ENCODE data around the gene MTCL1.

The MTCL1 gene

GRCh38 chr18:8705238-8705960 lies at the start of gene MTCL1:
Gene MTCL1, plus strand, starts transcription at chr18:8705556. Its CDS starts 105 bp downstream, at chr18:8705661.
- DNase-seq (ENCODE audit: low read depth): no peak

DNA sequence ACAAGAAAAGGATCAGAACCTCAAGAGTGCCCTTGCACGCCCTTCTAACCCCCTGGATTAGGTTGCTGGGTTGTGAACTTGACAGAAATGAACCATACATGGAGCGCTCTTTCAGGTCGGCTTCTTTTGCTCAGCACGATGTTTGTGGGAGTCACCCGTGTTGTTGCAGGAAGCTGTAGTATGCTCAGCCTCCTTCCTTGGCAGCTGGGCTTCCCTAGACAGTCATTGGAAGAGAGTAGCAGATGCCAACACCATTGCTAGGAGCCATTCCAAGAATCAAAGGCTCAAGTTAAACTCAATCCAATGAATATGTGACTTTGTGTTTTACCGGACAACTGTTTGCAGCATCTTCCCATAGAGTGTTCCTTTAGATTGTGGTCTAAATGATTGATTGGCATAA lies 49.1 kb upstream of the MTCL1 start:
- DNase-seq (ENCODE audit: low read depth): no peak

DNA sequence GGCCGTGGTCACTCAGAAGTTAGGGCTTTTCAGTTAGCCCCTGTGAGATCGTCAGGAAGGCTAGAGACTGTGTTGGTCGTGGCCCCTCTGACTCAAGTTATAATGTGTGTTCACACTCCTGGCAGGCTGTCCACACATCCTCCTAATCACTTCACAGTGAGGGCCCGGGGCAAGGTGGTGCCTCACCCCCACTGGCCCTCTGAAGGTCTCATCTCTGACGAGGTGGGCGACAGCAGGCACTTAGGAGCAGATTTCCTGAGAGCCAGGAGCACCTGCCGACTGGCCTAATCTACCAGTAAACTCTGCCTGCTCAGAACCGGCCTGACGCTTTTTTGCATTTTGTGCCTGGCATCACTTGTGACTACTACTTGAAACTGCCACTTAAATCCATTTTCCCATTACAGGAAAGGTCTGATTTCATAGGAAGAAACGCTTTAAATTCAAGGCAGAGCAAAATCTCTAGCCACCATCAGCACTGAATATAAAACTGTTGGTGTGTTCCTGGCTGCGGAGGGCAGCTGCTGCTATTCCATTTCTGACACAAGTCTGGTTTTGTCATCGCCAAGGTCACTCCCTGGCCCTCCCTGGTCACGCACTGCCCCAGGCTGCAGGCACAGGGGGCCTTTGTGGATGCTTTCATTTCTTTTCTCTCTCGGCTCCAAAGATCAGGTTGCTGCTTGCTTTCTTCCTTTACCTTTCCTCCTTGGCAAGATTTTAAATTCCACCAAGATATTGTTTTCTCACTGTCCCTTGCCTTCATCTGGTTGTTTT lies 48.1 kb upstream of the MTCL1 start:
- DNase-seq (ENCODE audit: low read depth): no peak

DNA sequence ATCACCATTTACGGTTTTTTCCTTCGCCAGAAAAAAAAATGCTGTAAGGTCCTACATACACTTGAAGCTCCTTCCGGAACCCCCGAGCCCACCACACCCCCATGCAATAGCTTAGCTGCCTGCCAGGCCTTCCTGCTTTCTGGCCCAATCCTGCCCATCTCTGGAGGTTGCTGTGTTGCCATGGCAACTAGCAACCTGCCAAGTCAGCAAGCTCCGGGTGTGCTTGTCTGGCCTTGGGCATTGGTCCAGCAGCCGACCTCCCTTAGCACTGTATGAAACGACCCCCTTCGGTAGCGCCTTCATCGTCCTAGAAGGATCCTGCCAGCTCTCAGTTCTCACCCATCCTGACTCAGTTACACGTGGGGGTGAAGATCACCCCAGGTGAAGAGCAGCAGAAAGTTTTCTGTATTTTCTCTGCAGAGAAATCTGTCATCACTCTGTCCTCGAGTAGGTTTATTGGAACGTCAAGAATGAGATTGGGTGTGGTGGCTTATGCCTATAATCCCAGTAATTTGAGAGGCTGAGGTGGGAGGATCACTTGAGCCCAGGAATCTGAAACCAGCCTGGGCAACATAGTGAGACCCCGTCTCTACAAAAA lies 47.4 kb upstream of the MTCL1 start:
- DNase-seq (ENCODE audit: low read depth): no peak

DNA sequence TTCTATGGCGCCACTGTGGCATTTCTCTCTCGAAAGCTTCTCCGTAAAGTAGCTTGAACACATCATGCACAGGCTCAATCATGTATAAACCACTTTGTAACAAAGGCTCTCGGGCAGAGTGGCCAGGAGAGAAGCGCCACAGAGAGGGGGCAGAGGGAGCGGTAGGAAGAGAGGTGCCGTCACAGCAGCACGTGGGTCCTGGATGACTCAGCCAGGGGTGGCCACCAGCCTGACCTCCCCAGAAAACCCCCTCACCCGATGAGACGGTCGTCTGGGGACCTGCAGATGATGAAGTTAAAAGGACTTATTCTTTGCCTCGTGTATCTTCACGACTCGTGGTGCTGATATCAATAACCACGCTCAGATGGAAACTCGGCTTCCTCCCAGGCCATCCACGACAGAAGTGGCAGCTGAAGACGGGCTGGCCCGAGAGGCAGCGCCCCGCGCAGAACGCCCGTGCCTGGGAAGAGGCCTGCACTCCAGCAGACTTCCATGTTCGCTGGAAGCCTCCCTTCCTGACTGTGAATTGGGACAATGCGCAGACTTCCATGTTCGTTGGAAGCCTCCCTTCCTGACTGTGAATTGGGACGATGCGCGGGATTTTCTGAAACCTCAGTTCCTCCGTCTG lies 46.4 kb upstream of the MTCL1 start:
- no peak for DNase-seq (ENCODE audit: low read depth)

DNA sequence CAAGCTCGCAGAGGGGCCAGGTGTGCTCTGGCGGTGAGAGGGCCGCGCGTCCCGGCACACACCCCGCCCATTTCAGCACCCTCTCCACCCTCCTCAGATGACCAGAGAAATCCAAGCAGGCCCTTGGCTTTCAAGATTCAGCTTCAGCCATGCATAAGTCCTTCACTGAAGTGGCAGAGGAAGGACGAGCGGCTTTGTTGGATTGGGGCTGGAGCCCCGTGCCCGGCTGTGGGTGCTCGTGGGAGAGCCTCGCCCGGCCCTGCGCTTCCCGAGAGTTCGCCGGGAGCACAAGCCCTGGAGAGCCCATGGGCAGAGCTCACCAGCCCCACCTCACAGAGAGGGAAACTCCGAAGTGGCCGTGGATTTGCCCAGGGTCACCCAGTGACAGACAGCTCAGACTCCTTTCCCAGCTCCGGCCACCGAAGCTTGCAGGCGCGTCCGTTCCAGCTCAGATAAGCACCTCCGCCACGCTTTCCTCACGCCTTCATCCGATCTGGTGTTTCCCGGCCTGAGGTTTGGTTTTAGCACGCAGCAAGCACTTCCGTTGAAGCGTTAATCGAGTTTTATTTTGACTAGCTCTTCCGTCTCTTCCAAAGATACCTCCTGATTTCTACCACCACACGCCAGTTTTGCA lies 45.6 kb upstream of the MTCL1 start:
- DNase-seq (ENCODE audit: low read depth): no peak

DNA sequence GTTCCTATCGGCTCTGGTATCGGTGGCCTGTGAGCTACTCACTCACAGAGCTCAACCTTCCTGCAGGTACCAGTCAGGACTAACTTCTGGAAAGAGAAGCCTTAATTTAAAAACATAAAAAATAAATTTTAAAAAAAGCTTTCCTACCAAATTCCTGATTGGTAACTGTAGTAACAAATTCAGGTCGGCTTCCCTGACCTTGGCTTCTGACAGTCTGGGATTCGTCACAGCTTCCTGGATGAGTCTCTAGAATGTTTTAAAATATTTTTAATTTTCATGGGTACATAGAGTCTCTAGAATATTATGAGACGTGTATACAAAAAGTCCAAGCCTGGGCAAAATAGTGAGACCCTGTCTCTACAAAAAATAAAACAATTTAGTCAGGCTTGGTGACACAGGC lies 45.0 kb upstream of the MTCL1 start:
- no peak for DNase-seq (ENCODE audit: low read depth)

GRCh38 chr18:8661754-8662559 lies 43.4 kb upstream of the MTCL1 start:
- DNase-seq (ENCODE audit: low read depth): no peak

DNA sequence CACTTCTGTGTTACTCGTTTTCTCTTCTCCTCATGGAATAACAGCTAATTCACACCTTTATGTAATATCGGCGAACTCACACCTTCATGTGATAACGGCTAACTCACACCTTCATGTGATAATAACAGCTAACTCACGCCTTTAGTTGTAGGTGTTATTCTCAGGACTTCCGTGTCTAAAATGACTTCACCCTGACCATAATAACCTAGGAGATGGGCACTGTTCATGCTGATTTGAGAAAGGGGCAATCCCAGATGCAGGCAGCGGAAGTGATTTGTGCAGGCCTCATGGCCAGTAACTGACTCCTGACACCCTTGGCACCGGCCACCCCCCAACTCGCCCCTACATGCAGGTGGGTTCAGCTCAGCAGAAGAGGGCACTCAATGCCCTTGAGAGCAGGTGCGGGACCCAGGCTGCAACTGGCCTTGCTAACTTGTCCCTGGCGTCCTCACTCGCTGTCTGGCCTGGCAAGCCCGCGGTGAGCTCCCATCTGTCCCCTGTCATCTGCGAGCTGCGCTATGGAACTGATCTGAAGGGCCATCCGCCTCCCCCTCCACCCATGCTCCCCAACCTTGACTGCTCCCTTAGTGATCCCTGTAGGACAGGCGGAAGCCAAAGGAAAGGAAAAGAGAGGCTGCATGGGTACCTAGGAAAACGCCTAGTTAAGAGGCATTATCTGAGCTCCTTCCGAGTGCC lies 42.6 kb upstream of the MTCL1 start:
- DNase-seq (ENCODE audit: low read depth): no peak

DNA sequence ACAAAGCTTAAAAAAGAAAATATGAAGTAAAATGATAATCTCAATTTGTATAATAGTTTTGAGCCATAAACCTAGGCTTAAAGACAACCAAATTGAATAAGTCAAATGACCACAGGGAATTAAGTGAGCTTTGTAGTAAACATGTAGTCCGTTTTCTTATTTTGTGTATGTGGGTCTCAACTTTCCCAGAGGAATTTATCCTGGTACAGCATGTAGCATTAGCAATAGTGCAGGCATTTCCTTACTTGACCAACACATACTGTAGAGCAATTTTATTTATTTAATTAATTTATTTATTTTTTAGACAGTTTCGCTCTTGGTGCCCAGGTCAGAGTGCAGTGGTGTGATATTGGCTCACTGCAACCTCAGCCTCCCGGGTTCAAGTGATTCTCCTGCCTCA lies 37.5 kb upstream of the MTCL1 start:
- DNase-seq (ENCODE audit: low read depth): no peak

DNA sequence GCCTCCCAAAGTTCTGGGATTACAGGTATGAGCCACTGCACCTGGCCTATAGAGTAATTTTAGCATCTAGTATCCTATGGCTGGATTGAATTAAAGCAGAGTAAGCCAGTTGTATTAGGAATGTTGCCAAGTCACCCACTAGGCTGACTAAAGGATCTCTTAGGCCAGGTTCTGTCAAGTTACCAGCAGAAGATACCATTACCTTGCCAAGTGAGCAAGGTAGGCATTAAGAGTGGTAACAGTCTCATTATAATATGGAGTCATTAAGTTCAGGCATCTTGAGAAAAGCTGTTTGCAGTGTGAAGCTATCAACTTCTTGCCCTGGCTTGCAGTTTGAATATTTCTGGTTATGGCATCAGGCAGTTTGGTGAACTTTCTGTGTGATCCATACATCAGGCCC lies 37.0 kb upstream of the MTCL1 start:
- no peak for DNase-seq (ENCODE audit: low read depth)

DNA sequence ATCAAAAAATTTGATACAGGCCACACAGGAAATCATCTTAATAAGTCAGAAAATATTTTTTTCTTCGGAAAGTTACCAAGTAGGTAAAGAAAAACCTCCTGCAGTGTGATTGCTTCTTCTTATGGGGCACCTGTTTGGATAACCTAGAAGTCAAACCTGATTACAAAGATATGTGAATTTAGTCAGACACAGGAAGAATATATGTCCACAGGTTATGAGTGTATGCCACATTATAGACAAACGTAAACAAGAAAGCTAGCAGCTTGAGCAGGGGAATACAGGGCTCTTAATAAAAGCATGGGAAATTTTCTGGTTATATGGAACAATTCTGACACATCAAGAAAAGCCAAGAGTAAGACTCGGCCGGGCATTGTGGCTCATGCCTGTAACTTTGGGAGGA lies 35.8 kb upstream of the MTCL1 start:
- DNase-seq (ENCODE audit: low read depth): no peak

DNA sequence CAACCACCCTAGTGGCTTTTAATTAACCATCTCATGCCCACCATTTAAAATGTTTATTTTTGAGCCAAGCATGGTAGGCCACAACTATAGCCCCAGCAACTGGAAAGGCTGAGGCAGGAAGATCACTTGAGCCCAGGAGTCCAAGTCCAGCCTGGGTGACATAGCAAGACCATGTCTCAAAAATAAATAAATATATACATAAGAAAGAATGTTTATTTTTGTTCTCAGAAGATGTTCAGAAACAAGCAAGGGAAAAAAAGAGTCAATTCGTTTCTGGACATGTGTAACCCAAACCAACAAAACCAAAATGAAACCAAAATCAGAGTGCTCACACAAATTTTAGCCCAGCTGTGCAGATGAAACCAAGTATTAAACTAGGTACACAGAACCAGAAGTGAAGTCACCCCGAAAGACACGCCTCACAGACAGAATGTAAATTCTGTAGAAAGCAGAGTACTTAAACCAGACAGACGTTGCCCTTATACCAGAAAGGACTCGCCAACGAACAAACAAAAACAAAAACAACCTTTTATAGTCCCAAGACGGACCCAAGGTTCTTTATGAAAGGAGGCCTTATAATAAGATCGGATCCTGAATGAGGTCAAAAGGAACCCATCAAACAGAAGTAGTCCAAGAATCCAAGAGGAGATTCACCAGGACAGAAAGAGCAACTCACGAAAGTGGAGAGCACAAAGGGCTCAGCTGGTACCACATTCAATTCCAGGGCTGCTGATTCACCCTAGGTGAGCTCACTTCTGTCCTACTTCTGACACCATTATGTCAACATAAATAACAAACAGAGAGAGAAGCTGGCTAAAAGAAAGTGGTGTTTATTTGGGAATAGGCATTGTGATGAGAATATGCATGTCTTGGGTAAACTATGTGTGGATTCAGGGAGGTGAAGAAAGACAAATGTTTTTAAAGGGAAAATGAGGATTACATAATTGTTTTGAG lies 31.8 kb upstream of the MTCL1 start:
- no peak for DNase-seq (ENCODE audit: low read depth)

DNA sequence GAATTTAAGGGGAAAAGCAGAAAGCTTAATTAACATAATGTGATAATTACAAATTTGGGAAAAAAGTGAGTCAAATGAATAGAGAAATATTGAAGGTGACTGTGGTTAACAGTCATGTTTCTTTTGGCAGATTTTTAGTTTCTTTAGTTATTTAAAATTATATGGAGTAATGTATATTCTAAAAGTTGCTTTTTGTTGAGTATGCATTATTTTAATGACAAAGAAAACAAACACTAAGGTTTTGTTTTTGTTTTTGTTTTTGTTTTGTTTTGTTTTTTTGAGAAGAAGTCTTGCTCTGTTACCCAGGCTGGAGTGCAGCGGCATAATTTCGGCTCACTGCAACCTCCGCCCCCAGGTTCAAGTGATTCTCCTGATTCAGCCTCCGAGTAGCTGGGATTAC lies 30.3 kb upstream of the MTCL1 start:
- DNase-seq (ENCODE audit: low read depth): no peak

DNA sequence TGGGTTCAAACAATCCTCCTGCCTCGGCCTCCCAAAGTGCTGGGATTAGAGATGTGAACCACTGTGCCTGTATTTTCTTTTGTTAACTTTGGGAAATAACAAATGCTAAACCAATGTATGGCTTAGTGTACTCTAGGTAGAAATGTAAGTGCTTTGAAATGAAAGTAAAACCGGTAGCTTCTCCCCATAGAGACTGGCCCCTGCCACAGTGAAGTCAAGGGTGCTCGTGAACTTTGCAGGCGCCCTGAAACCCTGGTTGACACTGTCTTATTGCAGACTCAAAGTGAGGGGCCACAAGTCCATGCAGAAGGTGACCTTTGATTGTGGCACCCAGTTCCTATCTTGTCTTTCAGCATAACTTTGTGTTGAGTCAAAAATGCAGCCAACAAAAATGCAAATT lies 24.2 kb upstream of the MTCL1 start:
- DNase-seq (ENCODE audit: low read depth): no peak

DNA sequence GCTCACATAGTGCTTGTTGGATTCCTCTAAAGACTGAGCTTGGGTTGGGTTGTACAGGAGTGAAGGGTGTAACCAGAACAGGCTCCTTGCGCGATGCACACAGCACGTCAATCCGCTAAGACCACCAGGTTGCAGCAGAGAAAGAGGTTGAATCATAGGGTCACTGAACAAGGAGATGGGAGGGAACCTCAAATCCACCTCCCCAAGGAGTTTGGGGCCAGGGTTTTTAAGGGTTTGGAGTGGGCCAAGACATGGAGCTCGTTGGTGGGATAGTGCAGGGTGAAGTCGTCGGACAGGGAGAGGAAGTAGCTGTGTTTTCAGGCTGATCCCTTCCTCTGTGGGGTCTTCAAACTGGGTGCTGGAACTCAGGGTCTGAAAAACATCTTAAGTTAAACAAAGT lies 20.8 kb upstream of the MTCL1 start:
- DNase-seq (ENCODE audit: low read depth): no peak

DNA sequence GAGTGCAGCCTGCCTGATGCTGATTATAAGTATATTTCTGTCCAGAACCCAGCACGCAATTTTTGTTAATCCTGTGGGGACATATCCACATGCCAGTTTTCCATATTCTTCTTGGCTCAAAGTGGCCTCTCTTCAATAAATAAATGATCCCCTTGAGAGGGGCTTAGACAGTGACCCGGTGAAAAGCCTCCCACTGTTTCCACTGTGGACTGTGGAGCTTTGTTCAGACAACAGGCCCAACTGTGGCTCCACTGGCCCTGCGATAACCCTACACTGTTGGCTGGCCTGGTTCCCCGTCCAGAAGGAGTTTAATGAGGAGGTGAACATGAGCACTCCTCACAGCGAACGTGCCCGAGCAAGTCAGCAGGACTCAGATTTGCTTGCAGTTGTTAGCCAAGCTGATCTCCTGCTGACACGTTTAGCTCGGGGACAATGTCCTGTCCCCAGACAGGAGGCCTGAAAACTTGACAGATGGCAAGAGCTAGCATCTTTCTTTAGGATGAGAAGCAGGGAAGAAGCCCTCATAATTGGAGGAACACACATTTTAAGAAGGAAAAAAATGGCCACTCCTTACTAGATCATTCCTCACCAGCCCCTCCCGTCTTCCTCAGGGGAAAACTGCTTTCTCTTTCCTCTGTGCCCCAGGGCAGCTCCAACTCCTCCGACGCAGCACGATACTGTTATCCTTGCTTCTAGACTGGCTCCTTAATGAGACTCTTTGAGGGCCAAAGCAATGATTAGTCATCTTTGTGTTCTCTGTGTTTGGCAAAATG lies 20.0 kb upstream of the MTCL1 start:
- DNase-seq (ENCODE audit: low read depth): no peak

DNA sequence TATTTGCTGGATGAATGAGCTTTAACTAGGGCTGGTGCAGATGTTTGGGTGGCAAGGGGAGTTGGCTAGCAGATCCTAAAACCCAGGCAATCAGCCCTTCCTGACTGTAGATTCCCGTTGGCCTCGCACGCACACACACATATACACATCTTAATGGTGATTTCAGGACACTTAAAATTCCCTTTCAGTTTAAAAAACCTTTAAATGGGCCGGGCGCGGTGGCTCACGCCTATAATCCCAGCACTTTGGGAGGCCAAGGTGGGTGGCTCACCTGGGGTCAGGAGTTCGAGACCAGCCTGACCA lies 19.5 kb upstream of the MTCL1 start:
- DNase-seq (ENCODE audit: low read depth): no peak

DNA sequence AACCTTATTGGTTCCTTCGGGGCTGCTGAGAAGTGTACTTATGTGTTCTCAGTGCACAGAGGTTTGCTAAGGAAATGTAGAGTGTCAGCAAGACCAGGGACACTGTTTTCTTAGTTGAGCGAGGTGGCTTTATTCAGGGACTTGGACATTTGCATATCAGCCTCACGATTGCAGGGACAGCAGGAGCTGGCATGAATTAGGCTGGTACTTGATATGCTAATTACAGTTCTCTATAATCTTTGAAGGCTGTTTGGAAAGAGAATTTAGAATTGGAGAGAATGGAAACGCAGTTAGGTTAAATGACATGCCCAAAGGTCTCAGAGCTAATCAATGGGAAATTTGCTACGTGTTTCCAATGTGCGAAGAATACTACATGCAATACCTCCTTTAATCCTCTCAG lies 18.7 kb upstream of the MTCL1 start:
- DNase-seq (ENCODE audit: low read depth): no peak

Data from activated T-cell treated with anti-CD3 and anti-CD28 coated beads for 48 hours (primary cell).